GM12873 (cell line): ENCODE results near the gene COG8.

ENCODE experiments used
- CTCF ChIP-seq: IDR thresholded peaks from 2 replicates; pipeline ENCODE4 v1.5.1; 2012; ENCODE audit warnings: low read depth, mild to moderate bottlenecking, moderate library complexity, low read length, control low read depth; ENCODE audit not compliant: insufficient read depth; ENCODE audit errors: missing control alignments

COG8 gene

GRCh38 chr16:69364088-69364487, 24.7 kb upstream of the COG8 start:
- TF ChIP-seq CTCF: no peak

GRCh38 chr16:69363281-69363717, 23.9 kb upstream of the COG8 start:
- no peak for TF ChIP-seq CTCF

GRCh38 chr16:69351309-69352027, 12.1 kb upstream of the COG8 start, which contains the start of gene TMED6:
TSS of gene TMED6 (minus strand) at chr16:69351786. CDS start at chr16:69351753, 33 bp downstream.
- no peak for TF ChIP-seq CTCF

GRCh38 chr16:69350536-69351133, 11.3 kb upstream of the COG8 start:
- no peak for TF ChIP-seq CTCF

- no peak for TF ChIP-seq CTCF
These were observed 10.2 kb upstream of the COG8 start for GRCh38 chr16:69349536-69349935.

GRCh38 chr16:69348222-69348621, 8.9 kb upstream of the COG8 start:
- no peak for TF ChIP-seq CTCF

- no peak for TF ChIP-seq CTCF
These were observed 7.3 kb upstream of the COG8 start for GRCh38 chr16:69346683-69347082.
